ENCODE results near the gene WDR45B.
"Not testable (repeated sequence)": the region's sequence is repeated elsewhere in the genome, so short reads cannot be mapped to it uniquely, and the experiment has no call there.

WDR45B gene

DNA sequence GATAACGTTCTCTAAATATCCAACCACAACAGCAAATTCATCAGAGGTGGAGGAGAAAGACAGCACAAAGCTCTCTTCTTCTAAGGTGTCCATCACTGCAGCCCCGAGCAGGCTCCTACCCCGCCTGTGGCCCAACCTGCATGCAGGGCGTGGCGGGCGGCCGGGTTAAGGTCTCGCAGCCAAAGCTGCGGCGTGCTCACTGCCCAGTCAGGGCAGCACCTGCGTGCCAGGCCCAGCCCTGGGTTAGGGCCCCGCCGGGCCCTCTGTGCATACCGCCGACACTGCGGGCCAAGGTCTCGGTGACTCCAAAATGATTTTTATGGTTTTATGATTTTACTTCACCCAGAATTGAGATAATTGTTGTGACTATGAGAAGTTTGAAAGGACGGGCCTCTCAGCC is 70.9 kb downstream of the WDR45B start:
- TF ChIP-seq, protein P1, sequence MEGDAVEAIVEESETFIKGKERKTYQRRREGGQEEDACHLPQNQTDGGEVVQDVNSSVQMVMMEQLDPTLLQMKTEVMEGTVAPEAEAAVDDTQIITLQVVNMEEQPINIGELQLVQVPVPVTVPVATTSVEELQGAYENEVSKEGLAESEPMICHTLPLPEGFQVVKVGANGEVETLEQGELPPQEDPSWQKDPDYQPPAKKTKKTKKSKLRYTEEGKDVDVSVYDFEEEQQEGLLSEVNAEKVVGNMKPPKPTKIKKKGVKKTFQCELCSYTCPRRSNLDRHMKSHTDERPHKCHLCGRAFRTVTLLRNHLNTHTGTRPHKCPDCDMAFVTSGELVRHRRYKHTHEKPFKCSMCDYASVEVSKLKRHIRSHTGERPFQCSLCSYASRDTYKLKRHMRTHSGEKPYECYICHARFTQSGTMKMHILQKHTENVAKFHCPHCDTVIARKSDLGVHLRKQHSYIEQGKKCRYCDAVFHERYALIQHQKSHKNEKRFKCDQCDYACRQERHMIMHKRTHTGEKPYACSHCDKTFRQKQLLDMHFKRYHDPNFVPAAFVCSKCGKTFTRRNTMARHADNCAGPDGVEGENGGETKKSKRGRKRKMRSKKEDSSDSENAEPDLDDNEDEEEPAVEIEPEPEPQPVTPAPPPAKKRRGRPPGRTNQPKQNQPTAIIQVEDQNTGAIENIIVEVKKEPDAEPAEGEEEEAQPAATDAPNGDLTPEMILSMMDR (IDR thresholded peaks at IDR 0.05; ENCODE audit: control insufficient read depth, insufficient read depth, low read depth, low read length, missing control alignments), result no peak
- no peak overlapping the region for H3K4me3 ChIP-seq (ENCODE audit: control insufficient read depth, low read depth, low read length)
- no peak for DNase-seq (ENCODE audit: low read depth)

- not testable (repeated sequence) for DNase-seq (ENCODE audit: low read depth); H3K4me3 ChIP-seq (ENCODE audit: control insufficient read depth, low read depth, low read length)
Observed at GRCh38 chr17:82575581-82576221, 72.5 kb downstream of the WDR45B start.

DNA sequence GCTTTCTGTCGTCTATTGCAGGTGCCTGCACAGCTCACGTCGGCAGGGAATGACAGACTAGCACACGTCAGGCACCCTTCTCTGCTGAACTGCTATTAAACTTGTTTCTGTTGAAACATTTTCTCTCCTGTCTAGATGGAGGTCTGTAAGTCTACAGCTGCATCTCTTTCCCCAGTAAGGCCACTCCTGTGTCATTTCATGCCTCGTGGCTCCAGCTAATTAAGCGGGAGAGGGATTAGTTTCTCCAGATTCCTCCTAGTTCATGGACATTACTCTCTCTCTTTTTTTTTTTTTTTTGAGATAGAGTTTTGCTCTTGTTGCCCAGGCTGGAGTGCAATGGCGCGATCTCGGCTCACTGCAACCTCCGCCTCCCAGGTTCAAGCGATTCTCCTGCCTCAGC is 74.2 kb downstream of the WDR45B start:
- H3K4me3 ChIP-seq (ENCODE audit: control insufficient read depth, low read depth, low read length), result no peak overlapping the region
- DNase-seq (ENCODE audit: low read depth), result no peak
- TF ChIP-seq, protein P1 (IDR thresholded peaks at IDR 0.05; ENCODE audit: control insufficient read depth, insufficient read depth, low read depth, low read length, missing control alignments), result no peak

DNA sequence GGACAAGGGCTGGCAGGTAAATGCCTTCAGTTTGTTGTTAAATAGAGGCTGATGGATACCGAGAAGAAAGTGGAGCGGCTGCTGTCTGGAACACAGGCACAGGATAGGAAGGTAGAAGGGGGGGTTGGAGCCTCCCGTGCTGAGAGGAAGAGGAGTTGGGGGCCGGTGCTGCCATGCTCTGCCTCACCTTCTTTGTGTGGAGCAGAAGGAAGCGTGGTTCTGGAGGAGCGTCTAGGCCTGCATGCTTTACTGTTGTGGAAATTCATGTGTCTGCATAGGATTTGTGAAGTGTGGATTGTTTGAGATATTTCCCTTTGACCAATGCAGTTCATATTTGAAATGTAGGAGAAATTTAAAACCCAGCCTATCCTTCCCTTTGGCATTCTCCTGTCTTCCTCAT is 76.4 kb downstream of the WDR45B start:
- TF ChIP-seq, protein P1 (IDR thresholded peaks at IDR 0.05; ENCODE audit: control insufficient read depth, insufficient read depth, low read depth, low read length, missing control alignments), result no peak
- DNase-seq (ENCODE audit: low read depth), result no peak
- no peak overlapping the region for H3K4me3 ChIP-seq (ENCODE audit: control insufficient read depth, low read depth, low read length)

DNA sequence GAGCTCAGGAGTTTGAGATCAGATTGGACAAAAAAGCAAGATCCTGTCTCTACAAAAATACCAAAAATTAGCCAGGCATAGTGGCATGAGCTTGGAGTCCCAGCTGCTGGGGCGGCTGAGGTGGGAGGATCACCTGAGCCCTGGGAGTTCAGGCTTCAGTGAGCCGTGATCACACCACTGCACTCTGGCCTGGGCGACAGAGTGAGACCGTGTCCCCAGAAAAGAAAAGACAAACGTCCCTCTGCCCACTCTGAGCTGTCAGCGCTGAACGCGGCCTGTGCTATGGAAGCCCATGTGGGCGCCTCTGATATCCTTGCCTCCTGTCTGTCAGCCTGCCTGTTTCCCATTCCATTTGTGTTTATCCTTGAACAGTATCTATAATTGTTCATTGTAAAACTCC is 78.0 kb downstream of the WDR45B start:
- DNase-seq (ENCODE audit: low read depth), result no peak
- H3K4me3 ChIP-seq (ENCODE audit: control insufficient read depth, low read depth, low read length), result no peak overlapping the region
- TF ChIP-seq, protein P1 (IDR thresholded peaks at IDR 0.05; ENCODE audit: control insufficient read depth, insufficient read depth, low read depth, low read length, missing control alignments), result no peak

DNA sequence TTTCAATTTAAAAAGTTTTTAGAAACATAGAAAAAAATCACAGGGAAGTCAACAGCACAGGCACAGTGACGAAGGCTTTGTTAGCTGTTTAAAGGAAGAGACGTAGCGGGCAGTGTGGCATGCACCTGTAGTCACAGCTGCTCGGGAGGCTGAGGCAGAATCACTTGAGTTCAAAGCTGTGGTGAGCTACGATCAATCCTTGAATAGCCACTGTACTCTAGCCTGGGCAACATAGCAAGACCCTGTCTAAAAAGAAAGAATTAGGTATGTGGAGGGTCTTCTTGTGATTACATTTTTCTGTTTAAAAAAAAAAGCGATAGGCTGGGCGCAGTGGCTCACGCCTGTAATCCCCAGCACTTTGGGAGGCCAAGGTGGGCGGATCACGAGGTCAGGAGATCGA is 78.6 kb downstream of the WDR45B start:
- TF ChIP-seq, protein P1 (IDR thresholded peaks at IDR 0.05; ENCODE audit: control insufficient read depth, insufficient read depth, low read depth, low read length, missing control alignments), result no peak
- no peak overlapping the region for H3K4me3 ChIP-seq (ENCODE audit: control insufficient read depth, low read depth, low read length)
- DNase-seq (ENCODE audit: low read depth), result no peak

DNA sequence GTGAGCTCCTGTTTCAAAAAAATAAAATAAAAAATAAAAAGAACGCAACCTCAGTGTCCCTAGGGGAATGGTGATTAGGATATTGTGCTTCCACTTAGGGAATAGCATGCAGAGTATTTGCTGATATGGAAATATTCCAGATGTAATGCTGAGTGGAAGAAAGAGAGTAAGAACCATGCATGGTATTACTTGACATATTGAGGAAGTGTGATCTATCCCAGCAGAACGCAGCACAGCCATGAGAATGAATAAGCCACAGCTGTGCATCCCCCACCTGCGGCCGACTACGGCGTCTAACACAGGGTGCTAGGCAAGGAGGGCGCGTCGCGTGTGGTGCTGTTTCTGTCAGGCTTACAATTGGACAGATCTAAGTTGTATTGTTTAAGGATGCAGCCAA is 79.2 kb downstream of the WDR45B start:
- H3K4me3 ChIP-seq (ENCODE audit: control insufficient read depth, low read depth, low read length), result no peak overlapping the region
- TF ChIP-seq, protein P1 (IDR thresholded peaks at IDR 0.05; ENCODE audit: control insufficient read depth, insufficient read depth, low read depth, low read length, missing control alignments), result no peak
- no peak for DNase-seq (ENCODE audit: low read depth)

Data from AG09309 (cell line).